Activated T-helper 1 cell treated with Interleukin-2 at 50 U/mL for 16 hours (primary cell): Measurements from ENCODE around the gene LFNG.

Experiments
- DNase-seq: peaks from one replicate; pipeline ENCODE4 v3.0.0-alpha.2; 2020; ENCODE audit warnings: low read depth

Gene LFNG

DNA sequence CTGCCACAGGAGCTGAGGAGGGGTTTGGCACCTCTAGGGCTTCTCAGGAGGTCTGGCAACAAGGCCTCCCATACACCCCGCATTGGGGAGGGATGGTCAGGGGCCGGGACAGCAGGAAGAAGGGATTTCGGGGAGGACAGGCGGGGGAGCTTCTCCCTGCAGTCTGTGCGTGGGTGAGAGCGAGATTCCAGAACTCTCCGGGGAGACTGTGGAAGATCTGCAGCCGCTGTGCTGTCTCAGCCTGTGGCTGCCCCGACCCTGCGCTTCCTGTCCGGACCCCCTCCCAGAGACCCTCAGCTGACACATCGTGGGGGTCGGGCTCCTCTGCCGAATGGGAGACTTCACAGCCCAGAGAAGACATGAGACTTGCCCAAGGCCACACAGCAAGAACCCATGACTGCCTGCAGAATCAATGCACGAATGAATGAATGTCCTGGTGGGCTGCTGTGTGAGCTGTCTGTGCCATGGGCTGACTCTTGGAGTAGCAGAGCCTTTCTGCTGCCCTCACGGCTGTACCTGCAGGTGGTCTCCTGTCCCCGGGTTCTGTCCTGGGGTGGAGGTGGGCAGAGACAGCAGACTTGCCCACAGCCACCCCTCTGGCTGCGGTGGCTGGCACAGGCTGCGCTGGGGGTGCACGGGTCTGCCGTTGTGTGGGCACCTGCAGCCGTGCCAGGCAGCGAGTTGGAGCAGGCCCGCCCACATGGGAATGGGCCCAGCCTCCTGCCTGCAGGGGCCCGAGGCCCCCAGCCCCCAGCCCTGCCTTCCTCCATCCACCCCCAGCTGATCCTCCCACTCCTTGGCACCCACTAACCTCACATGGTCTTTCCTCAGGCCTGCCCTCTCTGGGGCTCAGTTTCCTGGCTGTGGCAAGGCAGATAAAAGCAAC is 16.3 kb upstream of the LFNG start:
- DNase-seq, result no peak

- DNase-seq, result no peak
Measured at GRCh38 chr7:2504128-2504888, 15.3 kb upstream of the LFNG start.

GRCh38 chr7:2504889-2505375 is 14.6 kb upstream of the LFNG start:
- no peak for DNase-seq

GRCh38 chr7:2505401-2505800 is 14.2 kb upstream of the LFNG start:
- DNase-seq, result no peak

- no peak for DNase-seq
Measured at GRCh38 chr7:2507208-2507916, 12.2 kb upstream of the LFNG start.

GRCh38 chr7:2507917-2508306 is 11.7 kb upstream of the LFNG start:
- DNase-seq, result no peak

- peak; percentile 73 for DNase-seq
Measured at GRCh38 chr7:2508327-2509215, 11.0 kb upstream of the LFNG start.

DNA sequence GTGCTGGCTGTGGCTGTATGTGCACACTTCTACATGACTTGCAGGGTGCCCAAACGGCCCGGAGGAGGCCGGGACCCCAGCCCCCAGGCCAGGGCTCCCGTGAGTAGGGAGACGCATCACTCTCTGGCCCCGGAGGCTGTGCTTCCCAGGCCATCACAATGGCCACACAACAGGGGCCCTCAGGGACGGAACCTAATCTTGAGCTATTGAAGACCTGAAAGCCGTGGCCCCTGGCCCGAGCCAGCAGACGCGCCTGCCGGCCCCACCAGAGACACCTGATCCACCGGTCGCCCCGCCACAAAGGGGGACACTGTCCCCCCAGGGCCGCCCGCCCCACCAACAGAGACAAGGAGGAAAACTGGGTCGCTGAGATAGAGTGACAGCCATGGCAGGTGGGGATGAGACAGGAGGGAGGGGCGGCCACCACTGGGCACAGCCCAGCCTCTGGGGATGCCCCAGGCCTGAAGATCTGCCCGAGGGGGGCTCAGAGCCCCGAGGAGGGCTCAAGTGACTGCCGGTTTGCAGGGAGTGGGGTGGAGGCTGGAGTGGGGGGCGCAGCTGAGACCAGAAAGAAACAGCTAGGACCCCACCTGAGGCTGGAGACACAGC is 10.2 kb upstream of the LFNG start:
- no peak for DNase-seq

GRCh38 chr7:2510130-2510776 is 9.3 kb upstream of the LFNG start:
- DNase-seq, result no peak

- peak; percentile 54 for DNase-seq
Measured at GRCh38 chr7:2510909-2511768, 8.4 kb upstream of the LFNG start.

GRCh38 chr7:2511769-2512168 is 7.8 kb upstream of the LFNG start:
- DNase-seq, result no peak

GRCh38 chr7:2512179-2512661 is 7.4 kb upstream of the LFNG start:
- DNase-seq, result no peak

GRCh38 chr7:2512713-2513112 is 6.9 kb upstream of the LFNG start:
- DNase-seq, result no peak

- no peak for DNase-seq
Measured at GRCh38 chr7:2513702-2514101, 5.9 kb upstream of the LFNG start.

DNA sequence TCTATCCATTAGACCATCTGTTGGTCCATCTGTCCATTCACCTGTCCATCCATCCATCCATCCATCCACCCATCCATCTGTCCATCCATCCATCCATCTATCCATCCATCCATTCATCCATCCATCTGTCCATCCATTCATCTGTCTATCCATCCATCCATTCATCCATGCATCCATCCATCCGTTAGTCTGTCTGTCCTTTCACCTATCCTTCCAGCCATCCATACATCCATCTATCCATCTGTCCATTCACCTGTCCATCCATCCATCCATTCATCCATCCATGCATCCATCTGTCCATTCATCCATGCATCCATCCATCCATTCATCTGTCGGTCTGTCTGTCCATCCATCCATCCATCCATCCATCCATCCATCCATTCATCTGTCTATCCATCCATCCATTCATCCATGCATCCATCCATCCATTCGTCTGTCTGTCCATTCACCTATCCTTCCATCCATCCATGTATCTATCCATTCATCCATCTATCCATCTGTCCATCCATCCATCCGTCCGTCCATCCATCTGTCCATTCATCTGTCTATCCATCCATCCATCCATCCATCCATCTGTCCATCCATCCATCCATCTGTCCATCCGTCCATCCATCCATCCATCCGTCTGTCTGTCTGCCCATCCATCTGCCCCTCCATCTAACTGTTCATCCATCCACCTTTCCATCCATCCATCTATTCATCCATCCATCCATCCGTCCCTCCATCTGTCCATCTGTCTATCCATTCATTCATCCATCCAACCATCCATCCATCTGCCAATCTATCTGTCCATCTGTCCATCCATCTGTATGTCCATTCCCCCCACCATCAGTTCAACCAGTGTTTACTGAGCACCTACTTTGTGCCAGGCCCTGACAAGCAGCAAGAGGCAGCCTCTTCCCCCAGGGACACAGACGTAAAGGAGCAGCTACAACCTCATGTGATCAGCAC is 4.8 kb upstream of the LFNG start:
- DNase-seq, result no peak

DNA sequence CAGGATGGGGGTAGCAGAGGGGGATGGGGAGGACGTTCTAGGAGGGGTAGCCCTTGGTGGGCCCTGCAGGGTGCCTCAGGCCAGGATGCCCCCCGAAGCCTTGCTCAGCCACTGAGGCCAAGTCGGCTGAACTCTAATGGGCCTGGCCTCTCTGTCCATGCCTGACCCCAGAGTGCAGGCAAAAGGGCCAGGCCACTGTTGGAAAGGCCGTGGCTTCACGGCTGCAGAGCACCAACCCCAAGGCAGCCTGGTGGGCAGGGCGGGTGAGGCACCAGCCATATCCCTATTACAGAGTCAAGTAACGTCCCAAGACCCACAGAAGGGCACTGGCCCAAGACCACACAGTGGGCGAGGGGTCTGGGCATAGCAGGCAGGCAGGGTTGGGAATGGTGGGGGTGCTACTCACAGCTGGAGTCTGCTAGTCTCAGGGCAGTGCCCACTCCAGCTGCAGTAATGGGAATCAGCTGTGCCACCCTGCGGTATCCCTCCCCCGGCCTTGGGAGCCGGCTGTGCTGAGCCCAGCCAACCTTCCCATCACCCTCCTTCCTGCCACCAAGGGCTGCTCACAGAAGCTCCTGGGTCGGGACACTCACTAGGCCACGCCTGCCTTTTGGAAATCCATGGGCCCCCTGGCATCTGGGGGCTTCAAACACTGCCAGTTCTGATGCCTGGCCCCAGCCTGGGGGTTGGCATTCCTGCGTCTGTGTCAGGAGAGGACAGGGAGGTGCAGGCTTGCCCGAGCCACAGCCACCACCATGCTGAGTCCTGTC is 4.0 kb upstream of the LFNG start:
- no peak for DNase-seq

DNA sequence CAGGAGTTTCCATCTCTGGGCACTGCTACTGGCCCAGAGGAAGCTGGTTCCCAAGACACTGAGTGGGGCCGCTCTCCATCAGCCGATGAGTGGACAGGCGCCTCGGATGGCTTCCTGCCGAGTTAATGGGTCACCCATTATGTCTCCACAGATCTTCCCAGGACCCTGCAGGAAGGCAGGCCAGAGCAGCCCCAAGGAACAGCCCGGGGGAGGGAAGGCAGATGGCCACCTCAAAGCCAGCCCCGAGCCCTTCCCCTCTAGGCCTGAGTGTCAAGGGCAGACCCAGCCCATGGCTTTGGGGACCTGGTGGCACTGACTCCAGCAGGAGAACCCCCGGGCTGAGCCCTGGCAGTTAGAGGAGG is 3.4 kb upstream of the LFNG start:
- DNase-seq, result no peak

- DNase-seq, result no peak
Measured at GRCh38 chr7:2517026-2517425, 2.5 kb upstream of the LFNG start.
